HG03097 (cell line): ENCODE measurements around the gene LINC01488.

Experiments
- ATAC-seq: cut with Tn5 transposase; IDR thresholded peaks from one replicate; pipeline ENCODE4 v1.9.1; 2021; ENCODE audit not compliant: unreplicated experiment, low FRiP score

Gene LINC01488

GRCh38 chr11:69462106-69462951 is 19.1 kb upstream of the LINC01488 start:
- no peak for ATAC-seq

DNA sequence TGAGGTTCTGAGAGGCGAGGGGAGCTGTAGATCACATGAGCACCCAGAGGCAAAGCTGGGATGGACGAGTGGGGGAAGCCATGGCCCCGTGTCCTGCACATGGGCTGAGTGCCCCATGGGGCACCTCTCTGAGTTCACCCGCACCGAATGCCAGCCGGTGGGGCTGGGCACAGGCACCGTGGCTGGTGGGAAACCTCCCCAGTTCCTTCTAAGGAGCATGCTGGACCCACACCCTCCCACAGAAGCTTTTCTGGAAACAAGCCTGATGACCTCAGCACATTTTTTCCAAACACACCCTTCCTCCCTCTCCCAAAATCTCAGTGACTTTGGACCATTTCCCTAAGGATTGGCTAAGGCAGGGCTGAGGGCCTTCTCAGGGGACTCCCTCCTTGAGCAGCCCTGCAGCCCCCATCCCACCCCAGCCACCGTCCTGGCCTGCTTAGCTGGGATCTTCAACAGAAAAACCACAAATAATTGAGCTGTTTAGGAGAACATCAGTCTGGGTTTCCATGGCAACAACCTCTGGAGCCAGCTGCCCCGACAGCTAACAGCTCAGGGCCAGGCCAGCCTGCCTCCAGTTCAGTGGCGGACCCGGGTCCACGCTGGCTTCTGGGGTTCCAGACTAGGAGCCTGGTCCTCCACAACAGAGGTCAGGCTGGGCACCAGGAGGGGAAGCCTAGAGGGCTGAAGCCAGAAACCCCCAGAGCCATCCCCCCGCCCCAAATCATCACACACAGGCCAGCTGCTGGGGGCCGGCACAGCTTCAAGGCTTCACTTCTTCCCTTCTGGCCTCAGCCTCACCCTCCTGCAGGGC is 18.1 kb upstream of the LINC01488 start:
- no peak for ATAC-seq

- no peak for ATAC-seq
Observed at GRCh38 chr11:69463995-69464960, 17.2 kb upstream of the LINC01488 start.

GRCh38 chr11:69465236-69466000 is 16.0 kb upstream of the LINC01488 start:
- no peak for ATAC-seq

GRCh38 chr11:69466039-69466438 is 15.4 kb upstream of the LINC01488 start:
- no peak for ATAC-seq

DNA sequence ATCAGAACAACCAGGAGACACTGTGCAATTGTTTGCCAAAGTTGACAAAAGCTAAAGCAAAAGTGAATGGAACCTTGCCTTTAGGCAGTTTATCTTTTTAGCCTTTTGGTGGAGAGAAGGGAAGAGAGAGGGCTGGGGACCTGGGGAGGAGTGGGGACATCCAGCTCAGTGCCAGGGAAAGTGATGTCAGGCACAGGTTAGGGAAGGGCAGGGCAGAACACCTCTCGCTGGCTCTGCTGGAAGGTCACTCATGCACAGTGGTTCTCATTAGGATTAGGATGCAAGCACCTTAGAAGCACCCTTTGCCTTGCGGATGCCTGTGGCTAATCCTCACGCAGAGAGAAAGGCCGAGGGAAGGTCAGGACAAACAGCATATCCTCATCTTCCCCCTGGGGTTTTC is 14.3 kb upstream of the LINC01488 start:
- ATAC-seq = no peak

GRCh38 chr11:69467646-69468045 is 13.8 kb upstream of the LINC01488 start:
- ATAC-seq = no peak

DNA sequence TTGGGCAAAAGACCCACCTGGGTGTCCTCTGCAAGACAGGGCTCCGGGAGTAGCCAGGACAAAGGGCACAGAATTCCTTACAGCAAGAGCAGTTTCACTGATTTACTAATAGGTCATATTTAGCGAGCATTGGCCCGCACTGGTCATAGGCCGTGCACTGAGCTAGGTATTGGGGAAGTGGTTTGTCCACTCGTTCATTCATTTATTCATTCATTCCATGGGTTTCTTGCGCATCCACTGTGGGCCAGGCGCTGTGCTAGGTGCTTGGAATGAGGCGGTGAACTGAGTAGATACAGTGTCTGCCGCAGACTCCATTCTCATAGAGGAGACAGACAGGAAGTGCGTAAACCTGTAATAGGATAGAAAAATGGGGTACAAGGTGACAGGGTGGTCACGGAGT is 13.2 kb upstream of the LINC01488 start:
- ATAC-seq = no peak

- ATAC-seq = no peak
Observed at GRCh38 chr11:69468911-69469885, 12.3 kb upstream of the LINC01488 start.

DNA sequence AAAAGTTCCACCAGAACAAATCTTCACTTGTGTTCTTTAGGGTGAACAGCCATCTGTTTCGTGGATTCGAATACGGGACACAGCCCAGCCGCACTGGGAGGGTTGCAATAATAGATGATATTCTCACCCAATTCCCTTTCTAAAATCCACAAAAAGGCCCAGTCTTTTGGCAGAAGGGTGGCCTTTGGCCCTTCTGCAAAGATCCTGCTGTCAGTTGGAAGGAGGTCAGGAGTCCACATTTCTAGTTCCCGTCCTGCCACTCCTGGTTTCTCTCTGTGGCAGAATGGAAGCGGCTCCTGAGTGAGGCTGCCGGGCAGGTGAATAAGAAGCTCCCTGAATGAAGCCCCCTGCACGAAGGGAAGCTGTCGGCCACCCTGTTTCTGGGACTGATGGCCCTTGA is 11.2 kb upstream of the LINC01488 start:
- ATAC-seq = no peak

- no peak for ATAC-seq
Observed at GRCh38 chr11:69470793-69471728, 10.4 kb upstream of the LINC01488 start.

GRCh38 chr11:69471729-69472540 is 9.5 kb upstream of the LINC01488 start:
- no peak for ATAC-seq

- ATAC-seq = no peak
Observed at GRCh38 chr11:69472541-69473275, 8.8 kb upstream of the LINC01488 start.

DNA sequence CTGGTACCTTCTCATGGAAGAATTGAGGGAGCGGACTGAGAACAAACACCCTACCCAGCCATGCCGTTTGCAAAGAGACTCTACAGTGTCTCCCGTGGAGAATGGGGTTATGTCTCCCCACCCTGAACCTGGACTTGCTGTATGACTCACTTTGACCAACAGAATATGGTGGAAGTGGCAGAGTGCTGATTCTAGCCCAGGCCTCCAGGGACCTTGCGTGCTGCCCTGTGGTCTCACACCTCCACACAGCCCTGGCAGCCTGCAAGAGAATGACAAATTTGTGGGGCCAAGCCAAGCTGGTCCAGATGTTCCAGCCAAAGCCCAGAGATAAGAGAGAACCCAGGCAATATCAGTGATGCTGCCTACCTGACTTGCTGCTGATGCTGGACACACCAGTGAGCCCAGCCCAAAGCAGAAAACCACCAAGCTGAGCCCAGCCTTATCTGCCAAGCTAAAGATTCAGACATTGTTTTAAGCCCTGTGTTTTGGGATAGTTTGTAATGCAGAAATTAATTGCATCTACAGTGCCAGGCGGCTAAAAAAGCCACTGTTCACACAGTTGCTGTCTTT is 8.1 kb upstream of the LINC01488 start:
- ATAC-seq = no peak

- ATAC-seq = no peak
Observed at GRCh38 chr11:69474736-69475135, 6.7 kb upstream of the LINC01488 start.
